HCT116 (cell line): ENCODE measurements around the gene CBX8. TPM values are rescaled to one million over a fixed set of nuclear protein-coding genes. Genes with fewer than 3 reads are reported as not detected.

ENCODE experiments used
- ATAC-seq: fragments of 200-7000 bp; cut with Tn5 transposase; 2 replicates; pipeline ENCODE4 v1.9.1; 2020; ENCODE audit warnings: mild to moderate bottlenecking, moderate library complexity
- BruUV-seq: library from RNA; stranded (reverse); fragments of 400-500 nt; replicated peaks from 2 replicates; lab custom pipeline; 2021; lab: Mats Ljungman, UMichigan
- CTCF ChIA-PET: fragments of 300-600 bp; sonication (Branson Sonifier 250); formaldehyde crosslinking; loops from one replicate; lab custom pipeline; 2021; ENCODE audit warnings: antibody characterized with exemption; lab: Charles Lee
- POLR2A ChIA-PET: fragments of 300-600, 350-600 bp; sonication (Branson Sonifier 250); formaldehyde crosslinking; loops from one replicate; lab custom pipeline; 2021; ENCODE audit warnings: antibody characterized with exemption; lab: Charles Lee
- RAD21 ChIA-PET, 2 experiments: fragments of 300-600 bp; sonication (Branson Sonifier 250); formaldehyde crosslinking; loops; one replicate each; lab custom pipeline; 2023; ENCODE audit warnings: low total read pairs in 2 of 2; ENCODE audit not compliant: uncharacterized antibody in 2 of 2, unreplicated experiment in 2 of 2, low non-redundant PET in 1 of 2; lab: Charles Lee
- DNase-seq: peaks from one replicate; pipeline ENCODE4 v3.0.0-alpha.2; 2010; ENCODE audit warnings: low read depth, low spot score
- H2AFZ ChIP-seq: fragments of 200-600 bp; shearing (Covaris generic), sonication (generic); 2 replicates; pipeline ENCODE4 v1.6.1; 2017; ENCODE audit warnings: low read depth, mixed run types, mixed read lengths, antibody characterized with exemption, low read length; ENCODE audit not compliant: poor library complexity, severe bottlenecking
- H3K27ac ChIP-seq: 2 replicates; pipeline ENCODE4 v1.5.1; 2012; ENCODE audit warnings: low read depth, low read length
- H3K27me3 ChIP-seq: fragments of 200-600 bp; sonication (generic); 2 replicates; pipeline ENCODE4 v1.6.1; 2016; ENCODE audit warnings: mixed run types, low read length, mixed read lengths; ENCODE audit not compliant: insufficient read depth
- H3K36me3 ChIP-seq, 2 experiments: fragments of 200-500 bp in 1 of 2; fragments of 200-600 bp in 1 of 2; sonication (Bioruptor generic) in 1 of 2; sonication (generic) in 1 of 2; 2 replicates each; pipeline versions ENCODE4 v1.5.1 to v1.6.1; 2014 to 2016; ENCODE audit warnings: low read length in 2 of 2, inconsistent platforms in 1 of 2, mixed read lengths in 1 of 2, mixed run types in 1 of 2; ENCODE audit not compliant: insufficient read depth in 2 of 2, control insufficient read depth in 1 of 2
- H3K4me1 ChIP-seq, 2 experiments: fragments of 200-600 bp in 1 of 2; sonication (generic) in 1 of 2; 2 replicates each; pipeline versions ENCODE4 v1.5.1 to v1.6.1; 2012 to 2017; ENCODE audit warnings: low read length in 2 of 2, inconsistent platforms in 1 of 2, mild to moderate bottlenecking in 1 of 2, mixed read lengths in 1 of 2, mixed run types in 1 of 2, moderate library complexity in 1 of 2; ENCODE audit not compliant: insufficient read depth in 2 of 2, control insufficient read depth in 1 of 2
- H3K4me2 ChIP-seq: fragments of 200-600 bp; sonication (generic); 2 replicates; pipeline ENCODE4 v1.6.1; 2017; ENCODE audit warnings: mixed run types, low read length, mixed read lengths
- H3K4me3 ChIP-seq, 2 experiments: fragments of 200-600 bp in 1 of 2; sonication (generic) in 1 of 2; replicated peaks in 1 of 2; 2 replicates each; pipeline ENCODE4 v1.5.1; 2011 to 2016; ENCODE audit warnings: low read length in 2 of 2, control low read depth in 1 of 2, low read depth in 1 of 2, mild to moderate bottlenecking in 1 of 2, mixed read lengths in 1 of 2, mixed run types in 1 of 2
- H3K79me2 ChIP-seq: fragments of 200-600 bp; sonication (generic); 2 replicates; pipeline ENCODE4 v1.6.1; 2017; ENCODE audit warnings: mild to moderate bottlenecking, mixed run types, low read length, moderate library complexity, mixed read lengths; ENCODE audit not compliant: insufficient read depth
- H3K9ac ChIP-seq: fragments of 200-600 bp; sonication (generic); 2 replicates; pipeline ENCODE4 v1.6.1; 2016; ENCODE audit warnings: low read length, mixed read lengths
- H3K9me2 ChIP-seq: fragments of 200-600 bp; sonication (generic), shearing (Covaris generic); 2 replicates; pipeline ENCODE4 v1.6.1; 2017; ENCODE audit warnings: mixed run types, mild to moderate bottlenecking, moderate library complexity; ENCODE audit not compliant: insufficient read depth
- H3K9me3 ChIP-seq, 2 experiments: fragments of 200-500 bp in 1 of 2; fragments of 200-600 bp in 1 of 2; sonication (Bioruptor generic) in 1 of 2; sonication (generic) in 1 of 2; 2 replicates each; pipeline ENCODE4 v1.6.1; 2014 to 2017; ENCODE audit warnings: low read length in 2 of 2, mixed read lengths in 2 of 2, inconsistent platforms in 1 of 2, low read depth in 1 of 2, mild to moderate bottlenecking in 1 of 2, mixed run types in 1 of 2, moderate library complexity in 1 of 2; ENCODE audit not compliant: control insufficient read depth in 1 of 2, insufficient read depth in 1 of 2
- H4K20me1 ChIP-seq: fragments of 200-600 bp; sonication (generic), shearing (Covaris generic); 2 replicates; pipeline ENCODE4 v1.6.1; 2017; ENCODE audit warnings: mixed run types, mild to moderate bottlenecking, moderate library complexity; ENCODE audit not compliant: insufficient read depth
- ATF3 ChIP-seq: IDR thresholded peaks from 2 replicates; pipeline ENCODE4 v1.6.1; 2012
- ELF1 ChIP-seq: IDR thresholded peaks from 2 replicates; pipeline ENCODE4 v1.6.1; 2012; ENCODE audit warnings: low read depth, borderline replicate concordance
- EZH2 ChIP-seq: fragments of 200-600 bp; sonication (generic); IDR thresholded peaks from 2 replicates; pipeline ENCODE4 v1.6.1; 2017; ENCODE audit warnings: antibody characterized with exemption, mixed run types
- POLR2A ChIP-seq: IDR thresholded peaks from 2 replicates; pipeline ENCODE4 v1.7.0; 2011; ENCODE audit warnings: borderline replicate concordance; ENCODE audit not compliant: insufficient read depth, insufficient read length; ENCODE audit errors: extremely low read depth
- POLR2AphosphoS5 ChIP-seq: IDR thresholded peaks from 2 replicates; pipeline ENCODE4 v1.6.1; 2011; ENCODE audit warnings: mild to moderate bottlenecking, low read depth, low read length, moderate library complexity
- RAD21 ChIP-seq: IDR thresholded peaks from 2 replicates; pipeline ENCODE4 v1.6.1; 2012; ENCODE audit warnings: low read depth, mild to moderate bottlenecking
- SIN3A ChIP-seq: IDR thresholded peaks from 2 replicates; pipeline ENCODE4 v1.6.1; 2012; ENCODE audit warnings: low read depth
- YY1 ChIP-seq: IDR thresholded peaks from 2 replicates; pipeline ENCODE4 v1.6.1; 2011; ENCODE audit warnings: low read length, low read depth, moderate library complexity, mild to moderate bottlenecking; ENCODE audit not compliant: insufficient replicate concordance; ENCODE audit errors: extremely low read depth
- ZBTB33 ChIP-seq: IDR thresholded peaks from 2 replicates; pipeline ENCODE4 v1.6.1; 2011; ENCODE audit warnings: mild to moderate bottlenecking, low read length, moderate library complexity; ENCODE audit not compliant: insufficient replicate concordance; ENCODE audit errors: extremely low read depth
- ZFX ChIP-seq: fragments of 450-650 bp; IDR thresholded peaks from 2 replicates; pipeline ENCODE4 v1.6.1; 2017
- ZNF274 ChIP-seq: fragments of 200-500 bp; sonication (Bioruptor generic); IDR thresholded peaks from 2 replicates; pipeline ENCODE4 v1.6.1; 2014; ENCODE audit warnings: mild to moderate bottlenecking, low read depth, low read length, inconsistent platforms
- intact Hi-C: fragments of 100-400 bp; cut with micrococcal nuclease; formaldehyde crosslinking; loops from 2 replicates; pipeline ENCODE4 v1.10.0; 2022
- total RNA-seq: library from RNA; stranded (reverse); gene quantifications from one replicate; pipeline ENCODE4 v1.2.1, GENCODE V29; 2021; ENCODE audit not compliant: unreplicated experiment
- TF ChIP-seq, protein P1 (sequence below), 3 experiments: fragments of 200-600 bp in 1 of 3; sonication (generic) in 1 of 3; IDR thresholded peaks in 2 of 3; conservative IDR thresholded peaks in 1 of 3; 2 replicates each; pipeline ENCODE4 v1.5.1; 2012 to 2017; ENCODE audit warnings: low read depth in 2 of 3, low read length in 2 of 3, antibody characterized with exemption in 1 of 3, borderline replicate concordance in 1 of 3, control low read depth in 1 of 3, mild to moderate bottlenecking in 1 of 3, mixed read lengths in 1 of 3, mixed run types in 1 of 3, moderate library complexity in 1 of 3; ENCODE audit not compliant: insufficient read depth in 1 of 3
- TF ChIP-seq, protein P2 (sequence below): IDR thresholded peaks from 2 replicates; pipeline ENCODE4 v1.6.1; 2012

Gene CBX8
- total RNA-seq, 1 experiment from 2014 or later, result 29.0 TPM

DNA sequence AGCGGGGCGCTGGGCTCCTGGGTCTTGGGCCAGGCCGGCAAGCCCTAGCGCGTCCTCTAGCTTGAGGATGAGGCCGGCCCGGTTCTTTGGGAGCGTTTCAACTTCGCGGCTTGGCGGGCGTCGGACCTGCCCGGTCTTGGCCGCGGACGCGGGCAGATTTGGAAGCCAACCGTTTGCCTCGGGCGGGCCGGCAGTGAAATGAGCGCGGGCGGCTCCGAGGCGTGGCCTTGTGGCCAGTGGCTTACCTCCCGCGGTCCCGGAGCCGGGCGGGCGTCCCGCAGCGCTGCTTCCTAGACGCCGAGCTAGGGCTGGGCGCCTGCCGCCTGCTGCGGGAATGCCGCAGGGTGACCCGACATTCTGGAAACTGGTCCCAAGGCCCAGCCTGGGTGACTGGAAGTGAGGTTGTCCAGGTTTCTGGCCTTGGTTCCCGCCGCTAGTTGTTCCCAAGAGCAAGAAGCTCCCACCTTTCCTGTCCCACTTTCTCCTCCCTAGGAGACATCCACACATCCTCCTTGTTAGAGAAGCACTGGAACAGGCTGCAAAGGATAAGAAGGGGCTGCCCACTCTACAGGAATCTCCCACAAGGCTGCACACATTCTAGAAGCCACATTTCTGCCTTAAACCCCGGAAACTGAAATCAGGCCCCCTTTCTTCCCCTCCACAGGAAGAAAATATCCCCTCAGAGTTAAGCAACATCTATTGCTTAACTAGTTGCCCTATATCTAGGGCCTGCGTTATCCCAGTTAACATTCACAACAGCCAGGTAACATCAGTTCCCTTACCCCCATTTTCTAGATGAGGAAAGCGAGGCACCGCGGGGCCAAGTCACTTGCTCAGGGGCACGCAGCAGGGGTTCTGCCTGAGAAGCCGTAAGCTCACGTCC, 4.5 kb upstream of the CBX8 start:
- peak overlapping the region; percentile 73 to 75 for H3K4me3 ChIP-seq
- H3K27ac ChIP-seq, result peak overlapping the region; percentile 91
- peak; percentile 45 for DNase-seq
- ChIA-PET POLR2A (interaction anchor here (0.6 to 3.2 kb wide), 8 partner anchors 9 to 189 kb away, joined by 3 to 11 read pairs (median 3); partner anchors contain the start of genes CBX2 and CBX4), RAD21 (interaction anchor here (0.6 to 1.2 kb wide), 3 partner anchors 34 to 1520 kb away, joined by 3 to 5 read pairs (median 3); no protein-coding TSS in a partner anchor), CTCF (interaction anchor here (0.7 to 2.0 kb wide), 6 partner anchors 9 to 190 kb away, joined by 3 to 11 read pairs (median 3); no protein-coding TSS in a partner anchor)
- H2AFZ ChIP-seq, result peak overlapping the region; percentile 6
- no peaks in the 10 kb centered on the region for H3K27me3 ChIP-seq
- H3K9me2 ChIP-seq, result no peaks in the 10 kb centered on the region
- peak; percentile 46 for ATAC-seq
- TF ChIP-seq YY1, result peak; percentile 23
- no peak for TF ChIP-seq SIN3A
- TF ChIP-seq ZNF274, result no peak
- no peak for TF ChIP-seq POLR2A
- TF ChIP-seq EZH2, result no peak
- TF ChIP-seq RAD21, result no peak
- no peak for TF ChIP-seq ATF3
- TF ChIP-seq POLR2AphosphoS5, result no peak; the same call in none of the 2 replicates
- no peak for TF ChIP-seq ZBTB33
- TF ChIP-seq, protein P1, sequence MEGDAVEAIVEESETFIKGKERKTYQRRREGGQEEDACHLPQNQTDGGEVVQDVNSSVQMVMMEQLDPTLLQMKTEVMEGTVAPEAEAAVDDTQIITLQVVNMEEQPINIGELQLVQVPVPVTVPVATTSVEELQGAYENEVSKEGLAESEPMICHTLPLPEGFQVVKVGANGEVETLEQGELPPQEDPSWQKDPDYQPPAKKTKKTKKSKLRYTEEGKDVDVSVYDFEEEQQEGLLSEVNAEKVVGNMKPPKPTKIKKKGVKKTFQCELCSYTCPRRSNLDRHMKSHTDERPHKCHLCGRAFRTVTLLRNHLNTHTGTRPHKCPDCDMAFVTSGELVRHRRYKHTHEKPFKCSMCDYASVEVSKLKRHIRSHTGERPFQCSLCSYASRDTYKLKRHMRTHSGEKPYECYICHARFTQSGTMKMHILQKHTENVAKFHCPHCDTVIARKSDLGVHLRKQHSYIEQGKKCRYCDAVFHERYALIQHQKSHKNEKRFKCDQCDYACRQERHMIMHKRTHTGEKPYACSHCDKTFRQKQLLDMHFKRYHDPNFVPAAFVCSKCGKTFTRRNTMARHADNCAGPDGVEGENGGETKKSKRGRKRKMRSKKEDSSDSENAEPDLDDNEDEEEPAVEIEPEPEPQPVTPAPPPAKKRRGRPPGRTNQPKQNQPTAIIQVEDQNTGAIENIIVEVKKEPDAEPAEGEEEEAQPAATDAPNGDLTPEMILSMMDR (IDR thresholded peaks at IDR 0.05 in 2 of 3, conservative IDR thresholded peaks at IDR 0.05 in 1 of 3; ENCODE audit: borderline replicate concordance in 1 of 3, insufficient read depth in 1 of 3, low read depth in 2 of 3, low read length in 2 of 3), result peak in 1 of 3 experiments; percentile 20; a peak in 1 of 6 replicates
- peak; percentile 96 for TF ChIP-seq ZFX
- no peak for TF ChIP-seq ELF1
- TF ChIP-seq, protein P2, sequence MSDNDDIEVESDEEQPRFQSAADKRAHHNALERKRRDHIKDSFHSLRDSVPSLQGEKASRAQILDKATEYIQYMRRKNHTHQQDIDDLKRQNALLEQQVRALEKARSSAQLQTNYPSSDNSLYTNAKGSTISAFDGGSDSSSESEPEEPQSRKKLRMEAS, result peak; percentile 76
- peak overlapping the region; percentile 98 for H3K4me2 ChIP-seq
- H3K4me1 ChIP-seq, result peaks cover 27 to 46% of the 10 kb centered on the region in 2 experiments
- no peaks in the 10 kb centered on the region for H4K20me1 ChIP-seq
- peaks cover 3% of the 10 kb centered on the region; the same call in 1 of the 2 replicates for H3K79me2 ChIP-seq
- H3K9me3 ChIP-seq, result no peaks in the 10 kb centered on the region
- no peaks in the 10 kb centered on the region for H3K36me3 ChIP-seq
- peak overlapping the region; percentile 70 for H3K9ac ChIP-seq
- intact Hi-C loops, result no loop called here
- BruUV-seq, result no TSS peak
